GM21723 (cell line): Measurements from ENCODE around the gene RLN1.
"Not testable (repeated sequence)": the region's sequence is repeated elsewhere in the genome, so short reads cannot be mapped to it uniquely, and the experiment has no call there.

Experiments used
- ATAC-seq: cut with Tn5 transposase; IDR thresholded peaks from one replicate; pipeline ENCODE4 v1.9.1; 2021; ENCODE audit warnings: mild to moderate bottlenecking, moderate library complexity; ENCODE audit not compliant: unreplicated experiment

RLN1 gene

DNA sequence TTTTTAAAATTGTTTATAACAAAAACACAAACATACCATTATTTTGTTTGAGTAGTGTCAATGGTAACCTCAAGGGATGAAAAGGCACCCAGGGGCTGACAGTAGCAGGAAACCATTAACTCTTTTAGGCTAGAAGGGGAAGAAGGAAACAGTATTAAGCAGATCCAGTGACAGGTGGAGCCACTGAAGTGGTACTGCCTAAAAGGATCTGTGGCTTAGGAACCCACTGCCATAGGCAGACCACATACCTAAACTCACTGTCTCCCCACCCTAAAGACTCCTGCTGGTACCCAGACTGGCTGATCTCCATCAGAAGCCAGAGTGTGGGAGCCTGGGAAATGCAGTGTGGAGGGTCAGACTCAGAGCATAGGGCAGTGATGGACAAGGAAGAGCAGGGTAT is 13.5 kb downstream of the RLN1 start:
- no peak for ATAC-seq

DNA sequence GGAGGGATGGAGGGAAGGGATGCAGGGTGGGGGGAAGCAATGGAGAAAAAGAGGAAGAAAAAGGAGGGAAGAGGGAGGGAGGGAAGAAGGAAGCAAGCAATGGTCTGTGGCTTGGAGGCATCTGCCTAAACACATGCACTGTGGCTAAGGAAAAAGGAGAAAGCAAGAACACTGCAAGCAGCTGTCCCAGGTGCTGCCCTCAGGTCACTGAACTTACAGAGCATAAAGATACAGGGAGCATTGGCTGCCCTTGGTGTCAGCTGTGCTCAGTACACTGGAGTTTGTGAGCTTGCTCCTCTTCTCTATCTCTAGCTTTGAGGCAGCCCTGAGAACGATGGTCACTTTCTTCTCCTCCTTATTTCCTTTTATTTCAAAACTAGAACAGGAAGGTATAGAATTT is 18.1 kb downstream of the RLN1 start:
- ATAC-seq: not testable (repeated sequence)

DNA sequence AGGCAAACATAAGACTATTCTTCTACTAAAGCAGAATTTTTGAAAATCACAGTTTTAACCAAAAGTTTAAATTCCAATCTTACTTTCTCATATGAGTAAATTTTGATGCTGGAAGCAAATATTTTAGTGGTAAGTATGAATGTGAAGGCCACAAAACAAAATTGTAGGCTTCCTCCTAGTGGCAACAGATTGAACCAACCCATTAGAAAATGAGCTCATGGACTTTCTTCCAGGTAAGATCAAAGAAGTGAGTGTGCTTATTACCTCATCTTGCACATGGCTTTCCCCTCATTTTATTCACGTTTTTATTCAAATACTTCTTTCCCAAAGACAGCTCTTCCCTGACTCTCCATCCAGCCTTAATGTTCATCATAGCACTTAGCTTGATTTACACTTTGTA is 18.6 kb downstream of the RLN1 start:
- no peak for ATAC-seq

DNA sequence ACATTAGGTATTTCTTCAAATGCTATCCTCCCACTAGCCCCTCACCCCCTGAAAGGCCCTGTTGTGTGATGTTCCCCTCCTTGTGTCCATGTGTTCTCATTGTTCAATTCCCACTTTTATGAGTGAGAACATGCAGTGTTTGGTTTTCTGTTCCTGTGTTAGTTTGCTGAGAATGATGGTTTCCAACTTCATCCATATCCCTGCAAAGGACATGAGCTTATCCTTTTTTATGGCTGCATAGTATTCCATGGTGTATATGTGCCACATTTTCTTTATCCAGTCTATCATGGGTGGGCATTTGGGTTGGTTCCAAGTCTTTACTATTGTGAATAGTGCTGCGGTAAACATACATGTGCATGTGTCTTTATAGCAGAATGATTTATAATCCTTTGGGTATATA is 23.3 kb downstream of the RLN1 start:
- not testable (repeated sequence) for ATAC-seq

DNA sequence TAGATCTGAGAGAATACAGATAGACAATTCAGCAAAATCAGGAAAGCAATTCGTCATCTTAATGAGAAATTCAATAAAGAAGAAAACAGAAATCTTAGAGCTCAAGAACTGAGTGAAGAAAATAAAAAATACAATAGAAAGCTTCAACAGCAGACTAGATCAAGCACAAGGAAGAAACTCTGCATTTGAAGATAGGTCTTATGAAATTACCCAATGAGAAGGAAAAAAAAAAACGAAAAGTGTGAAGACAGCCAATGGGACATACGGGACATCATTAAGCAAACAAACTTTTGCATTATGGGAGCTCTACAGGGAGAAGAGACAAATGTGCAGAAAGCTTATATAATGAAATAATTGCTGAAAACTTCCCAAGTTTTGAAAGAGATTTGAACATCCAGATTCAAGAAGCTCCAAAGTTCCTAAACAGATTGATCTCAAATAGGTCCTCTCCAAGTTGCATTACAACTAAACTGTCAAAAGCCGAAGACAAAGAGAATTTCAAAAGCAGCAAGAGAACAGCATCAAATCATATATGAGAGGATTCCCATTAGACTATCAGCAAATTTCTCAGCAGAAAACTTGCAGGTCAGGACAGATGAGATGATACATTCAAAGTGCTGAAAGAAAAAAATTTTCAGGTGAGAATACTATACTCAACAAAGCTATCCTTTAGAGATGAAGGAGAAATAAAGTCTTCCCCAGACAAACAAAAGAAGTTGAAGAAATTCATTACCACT is 24.3 kb downstream of the RLN1 start:
- no peak for ATAC-seq

DNA sequence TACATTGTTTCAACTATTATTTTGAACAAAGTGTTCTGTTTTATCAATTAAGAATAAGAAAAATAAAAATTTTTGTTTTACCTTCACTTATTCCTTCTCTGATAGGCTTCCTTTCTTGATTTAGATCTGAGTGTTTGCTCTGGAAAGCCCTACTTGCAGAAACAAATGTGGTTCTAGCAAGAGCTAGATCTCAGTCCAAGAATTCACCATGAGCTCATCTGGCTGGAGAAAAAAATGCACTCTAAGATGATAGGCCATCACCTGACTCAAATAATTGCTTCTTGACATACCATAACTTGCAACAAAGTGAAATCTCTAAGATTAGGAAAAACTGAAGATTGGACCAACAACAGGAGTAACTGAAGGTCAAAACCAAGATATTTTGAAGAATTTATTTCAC is 28.8 kb downstream of the RLN1 start:
- ATAC-seq: no peak

DNA sequence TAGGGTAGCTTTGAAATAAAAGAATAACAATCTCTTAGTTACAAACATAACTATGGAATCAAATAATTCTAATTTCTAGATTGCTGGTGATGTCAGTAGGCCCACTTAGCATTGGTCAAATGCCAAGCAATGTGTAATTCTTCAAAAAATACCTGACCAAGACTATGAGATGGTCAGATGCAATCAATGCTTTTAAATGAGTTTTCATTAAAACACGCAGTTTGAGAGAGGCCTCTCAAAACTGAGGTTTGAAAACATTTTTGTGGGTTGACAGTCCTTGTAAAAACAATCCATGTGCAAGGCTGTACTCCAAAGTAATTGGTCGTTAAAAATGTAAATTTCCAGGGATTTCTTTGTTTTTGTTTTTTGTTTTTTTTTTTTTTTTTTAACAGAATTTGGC is 33.9 kb downstream of the RLN1 start:
- no peak for ATAC-seq

DNA sequence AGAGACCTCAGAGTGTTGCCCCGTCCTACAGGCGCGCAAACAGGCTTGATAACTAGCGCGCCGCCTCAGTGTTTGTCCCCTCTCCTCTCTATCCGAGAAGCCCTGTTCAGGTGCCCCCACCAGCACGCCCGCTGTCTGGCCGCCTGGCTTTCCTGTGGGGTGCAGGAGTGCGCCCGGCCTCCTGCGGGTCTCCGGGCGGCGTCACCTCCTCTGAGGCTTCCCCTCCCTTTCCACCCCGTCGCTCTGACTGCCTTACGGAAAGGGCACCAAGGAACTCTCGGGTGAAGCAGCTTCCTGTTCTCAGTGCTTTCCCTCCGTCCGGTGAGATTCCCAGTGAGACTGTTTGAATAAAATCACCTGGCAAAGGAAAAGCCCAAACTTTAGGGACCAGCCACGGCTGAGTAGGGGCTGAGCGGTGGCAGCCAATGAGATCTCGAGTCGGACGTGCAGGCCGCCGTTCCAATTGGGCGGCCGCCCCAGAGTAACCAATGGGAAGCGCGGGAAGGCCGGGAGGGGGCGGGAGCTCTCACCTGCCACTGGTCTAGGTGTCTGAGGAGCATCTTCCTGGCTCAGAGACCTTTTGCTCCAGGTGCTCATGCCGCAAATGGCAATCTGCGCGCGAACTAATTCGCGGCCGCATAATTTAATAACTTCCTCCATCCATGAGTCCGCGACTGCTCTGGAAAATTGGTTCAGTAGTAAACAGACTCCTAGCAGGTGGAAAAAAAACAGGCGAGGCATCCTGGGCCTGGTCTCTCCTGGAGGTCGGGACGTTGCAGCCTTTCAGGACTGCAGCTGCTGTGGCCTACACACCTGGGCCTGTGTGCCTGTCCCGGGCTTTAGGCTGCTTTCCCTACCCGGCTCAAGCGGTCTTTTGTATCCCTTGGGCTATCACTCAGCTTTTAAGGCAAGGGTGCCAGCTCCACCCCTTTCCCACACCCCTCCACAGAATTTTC is 35.6 kb downstream of the RLN1 start, which contains the start of gene RLN2:
TSS of gene RLN2 (minus strand) at position 877 of the 956 bp plus-strand sequence. CDS start at position 741, 136 bp downstream.
- ATAC-seq: peak; percentile 99

DNA sequence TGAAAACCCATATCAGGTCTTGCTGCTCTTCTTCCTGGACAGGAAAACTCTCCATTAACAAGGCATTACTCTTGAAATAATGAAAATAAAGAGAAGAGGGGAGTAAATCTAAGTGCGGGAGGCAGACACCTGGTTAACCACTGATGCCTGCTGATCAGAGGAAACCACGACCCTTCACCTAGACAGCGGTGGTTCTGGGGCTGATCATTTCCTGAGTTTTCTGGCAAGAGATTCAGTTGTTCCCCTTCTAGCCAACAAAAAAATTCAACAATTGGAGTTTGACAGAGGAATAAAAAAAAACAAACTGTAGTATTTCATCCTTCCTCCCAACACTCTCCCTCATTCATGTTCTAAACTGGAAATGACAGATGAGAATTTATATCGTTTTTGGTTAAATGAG is 38.1 kb downstream of the RLN1 start:
- no peak for ATAC-seq

DNA sequence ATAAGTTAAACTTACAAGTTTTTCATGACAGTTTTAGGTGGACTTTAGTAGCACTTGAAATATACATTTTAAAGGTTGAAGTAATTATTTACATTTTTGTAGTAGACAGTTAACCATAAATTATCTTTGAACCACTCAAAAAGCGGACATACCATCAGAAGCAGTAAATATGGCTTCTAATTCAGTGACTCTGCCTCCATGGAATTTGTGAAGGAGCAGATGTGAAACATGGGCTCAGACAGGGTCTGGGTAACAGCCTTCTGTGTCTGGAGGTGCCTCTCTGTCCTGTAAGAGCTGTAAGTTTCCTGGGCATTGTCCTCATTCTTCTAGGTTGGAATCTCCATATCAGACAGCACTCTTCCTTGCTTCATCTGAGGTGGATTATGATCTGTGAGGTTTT is 47.5 kb downstream of the RLN1 start:
- no peak for ATAC-seq

DNA sequence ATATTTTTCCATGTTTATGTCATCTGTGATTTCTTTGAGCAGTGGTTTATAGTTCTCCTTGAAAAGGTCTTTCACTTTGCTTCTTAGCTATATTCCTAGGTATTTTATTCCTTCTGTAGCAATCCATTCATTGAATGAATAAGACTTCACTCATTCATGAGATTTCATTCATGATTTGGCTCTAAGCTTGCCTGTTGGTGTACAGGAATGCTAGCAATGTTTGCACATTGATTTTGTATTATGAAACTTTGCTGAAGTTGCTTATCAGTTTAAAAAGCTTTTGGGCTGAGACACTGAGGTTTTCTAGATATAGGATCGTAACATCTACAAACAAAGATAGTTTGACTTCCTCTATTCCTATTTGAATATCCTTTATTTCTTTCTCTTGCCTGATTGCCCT is 51.1 kb downstream of the RLN1 start:
- ATAC-seq: no peak

DNA sequence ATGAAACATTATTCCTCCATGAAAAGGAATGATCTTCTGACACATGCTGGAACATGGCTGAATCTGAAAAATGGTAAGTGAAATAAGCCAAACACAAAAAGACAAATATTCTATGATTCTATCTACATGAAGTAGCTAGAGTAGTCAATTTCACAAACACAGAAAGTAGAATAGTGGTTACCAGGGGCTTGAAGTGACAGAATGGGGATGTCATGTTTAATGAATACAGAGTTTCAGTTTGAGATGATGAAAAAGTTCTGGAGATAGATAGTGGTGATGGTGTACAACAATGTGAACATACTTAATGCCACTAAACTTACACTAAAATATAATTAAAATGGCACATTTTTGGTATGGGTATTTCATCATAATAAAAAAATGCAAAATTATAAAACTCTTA is 53.4 kb downstream of the RLN1 start:
- ATAC-seq: no peak
